Neural cell (in vitro differentiated cells): ENCODE results near the gene EN1.
A peak's percentile ranks its signal among the peaks of the same experiment; 100 is the strongest.

ENCODE experiments used
- CTCF ChIP-seq: fragments of 450-650 bp; IDR thresholded peaks from 2 replicates; pipeline ENCODE4 v1.5.1; 2014; ENCODE audit warnings: antibody characterized with exemption, mild to moderate bottlenecking, moderate library complexity; ENCODE audit not compliant: poor library complexity, severe bottlenecking
- EP300 ChIP-seq: fragments of 450-650 bp; conservative IDR thresholded peaks from 2 replicates; pipeline ENCODE4 v1.6.1; 2014; ENCODE audit warnings: antibody characterized with exemption, mild to moderate bottlenecking, moderate library complexity; ENCODE audit not compliant: poor library complexity, severe bottlenecking
- EZH2 ChIP-seq: fragments of 200-600, 300-800 bp; shearing (Covaris generic), sonication (generic); IDR thresholded peaks from 2 replicates; pipeline ENCODE4 v1.6.1; 2014; ENCODE audit warnings: antibody characterized with exemption, low read length, borderline replicate concordance, mild to moderate bottlenecking; ENCODE audit not compliant: insufficient read depth, poor library complexity, severe bottlenecking
- MXI1 ChIP-seq: fragments of 450-650 bp; conservative IDR thresholded peaks from 2 replicates; pipeline ENCODE4 v1.6.1; 2014; ENCODE audit warnings: antibody characterized with exemption, mild to moderate bottlenecking; ENCODE audit not compliant: poor library complexity, severe bottlenecking
- POLR2AphosphoS5 ChIP-seq: IDR thresholded peaks from 2 replicates; pipeline ENCODE4 v1.6.1; 2012
- RAD21 ChIP-seq: fragments of 450-650 bp; conservative IDR thresholded peaks from 2 replicates; pipeline ENCODE4 v1.6.1; 2014; ENCODE audit warnings: antibody characterized with exemption, mild to moderate bottlenecking, moderate library complexity
- REST ChIP-seq: IDR thresholded peaks from 2 replicates; pipeline ENCODE4 v1.6.1; 2012; ENCODE audit warnings: borderline replicate concordance
- SMC3 ChIP-seq: fragments of 450-650 bp; conservative IDR thresholded peaks from 2 replicates; pipeline ENCODE4 v1.6.1; 2014; ENCODE audit warnings: antibody characterized with exemption, mild to moderate bottlenecking, moderate library complexity; ENCODE audit not compliant: poor library complexity
- TAF1 ChIP-seq: IDR thresholded peaks from 2 replicates; pipeline ENCODE4 v1.6.1; 2012; ENCODE audit warnings: low read depth

GRCh38 chr2:118858485-118859156 lies 11.2 kb upstream of the EN1 start:
- no peak for TF ChIP-seq RAD21
- peak; percentile 82 for TF ChIP-seq EZH2
- no peak for TF ChIP-seq CTCF
- peak; percentile 19 for TF ChIP-seq POLR2AphosphoS5
- no peak for TF ChIP-seq SMC3
- TF ChIP-seq REST: no peak
- TF ChIP-seq TAF1: no peak
- no peak for TF ChIP-seq EP300
- TF ChIP-seq MXI1: no peak
